ENCODE measurements around the gene NTNG2.

DNA sequence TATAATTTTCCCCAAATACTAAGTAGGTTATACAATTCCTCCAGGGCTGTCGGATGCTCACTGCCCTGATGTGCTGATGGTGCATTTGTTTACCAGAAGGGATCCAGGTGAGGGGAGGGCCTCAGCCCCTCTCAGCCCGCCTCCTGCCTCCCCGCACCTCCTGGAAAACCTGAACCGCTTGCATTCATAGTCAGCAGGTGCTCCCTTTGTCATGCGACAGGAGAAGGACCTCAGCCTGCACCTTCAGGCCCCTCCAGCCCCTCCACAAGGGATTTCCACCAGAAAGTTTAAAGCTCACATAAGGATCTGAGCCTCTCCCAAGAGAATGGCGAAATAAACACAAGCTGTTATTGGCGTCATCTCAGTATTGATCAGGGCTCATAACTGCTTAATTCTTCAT is 36.5 kb upstream of the NTNG2 start:
- TF ChIP-seq, protein P1, sequence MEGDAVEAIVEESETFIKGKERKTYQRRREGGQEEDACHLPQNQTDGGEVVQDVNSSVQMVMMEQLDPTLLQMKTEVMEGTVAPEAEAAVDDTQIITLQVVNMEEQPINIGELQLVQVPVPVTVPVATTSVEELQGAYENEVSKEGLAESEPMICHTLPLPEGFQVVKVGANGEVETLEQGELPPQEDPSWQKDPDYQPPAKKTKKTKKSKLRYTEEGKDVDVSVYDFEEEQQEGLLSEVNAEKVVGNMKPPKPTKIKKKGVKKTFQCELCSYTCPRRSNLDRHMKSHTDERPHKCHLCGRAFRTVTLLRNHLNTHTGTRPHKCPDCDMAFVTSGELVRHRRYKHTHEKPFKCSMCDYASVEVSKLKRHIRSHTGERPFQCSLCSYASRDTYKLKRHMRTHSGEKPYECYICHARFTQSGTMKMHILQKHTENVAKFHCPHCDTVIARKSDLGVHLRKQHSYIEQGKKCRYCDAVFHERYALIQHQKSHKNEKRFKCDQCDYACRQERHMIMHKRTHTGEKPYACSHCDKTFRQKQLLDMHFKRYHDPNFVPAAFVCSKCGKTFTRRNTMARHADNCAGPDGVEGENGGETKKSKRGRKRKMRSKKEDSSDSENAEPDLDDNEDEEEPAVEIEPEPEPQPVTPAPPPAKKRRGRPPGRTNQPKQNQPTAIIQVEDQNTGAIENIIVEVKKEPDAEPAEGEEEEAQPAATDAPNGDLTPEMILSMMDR (IDR thresholded peaks at IDR 0.05; ENCODE audit: insufficient read depth, low read depth, low read length): no peak
- no peak for TF ChIP-seq EZH2 (IDR thresholded peaks at IDR 0.05; ENCODE audit: insufficient read depth, low read length)
